Measurements from ENCODE around the gene FBXL2. TPM values are rescaled to one million over a fixed set of nuclear protein-coding genes. Genes with fewer than 3 reads are reported as not detected.
A peak's percentile ranks its signal among the peaks of the same experiment; 100 is the strongest.

The FBXL2 gene
- total and polyA plus RNA-seq, 2 of the 4 experiments (the other 2 are of a cell fraction), result 15.8 to 21.0 TPM

- no peak overlapping the region for H3K27ac ChIP-seq (ENCODE audit: insufficient read depth, low read length)
- ChIA-PET POLR2A (ENCODE audit: unreplicated experiment) (no interaction called here), CTCF (no interaction called here)
- H2BK15ac ChIP-seq (ENCODE audit: low read depth, low read length), result no peak overlapping the region
- no TSS peak for BruUV-seq (replicated peaks)
- H3K27me3 ChIP-seq (ENCODE audit: control insufficient read depth, insufficient read depth, low read length), result peaks cover 17% of the 10 kb centered on the region
- H3K56ac ChIP-seq (ENCODE audit: extremely low read depth, insufficient read depth, low read length), result no peak overlapping the region
- no peak overlapping the region for H3K23ac ChIP-seq (ENCODE audit: low read depth, low read length)
- no peak overlapping the region for H4K5ac ChIP-seq (ENCODE audit: low read depth, low read length)
- H2BK120ac ChIP-seq (ENCODE audit: low read depth, low read length), result no peak overlapping the region
- WGBS, 2 experiments (ENCODE audit: extremely low coverage in 2 of 2, insufficient read length in 1 of 2), result no CpG with 5 or more reads among the region's 2 CpGs
- H4K8ac ChIP-seq (ENCODE audit: low read depth in 2 of 2, low read length in 2 of 2), result no peak overlapping the region
- no peak overlapping the region for H2BK5ac ChIP-seq (ENCODE audit: low read depth, low read length, poor library complexity, severe bottlenecking)
- H3K9me1 ChIP-seq (ENCODE audit: insufficient read depth, low read length), result no peaks in the 10 kb centered on the region
- H2AK9ac ChIP-seq (replicated peaks; ENCODE audit: low read depth, low read length, poor library complexity), result no peak overlapping the region
- no peak overlapping the region for H3K9ac ChIP-seq (ENCODE audit: low read depth, low read length)
- H3K4me1 ChIP-seq (ENCODE audit: control insufficient read depth, insufficient read depth, low read length), result no peaks in the 10 kb centered on the region
- no peak overlapping the region for H4K91ac ChIP-seq (ENCODE audit: insufficient read depth, low read depth, low read length)
- in situ Hi-C loops (cut with MboI; ENCODE audit: low sequenced_read_pairs) (no loop called here), intact Hi-C loops (cut with micrococcal nuclease) (no loop called here), dilution Hi-C loops (cut with HindIII; ENCODE audit: low sequenced_read_pairs, unreplicated experiment) (no loop called here)
- no peaks in the 10 kb centered on the region for H3K36me3 ChIP-seq (ENCODE audit: control insufficient read depth, insufficient read depth, low read length)
- H2AFZ ChIP-seq (replicated peaks; ENCODE audit: low read length, poor library complexity), result no peak overlapping the region
- H3K9me3 ChIP-seq (ENCODE audit: control insufficient read depth, insufficient read depth, low read length), result peaks cover 2% of the 10 kb centered on the region; the same call in 1 of the 2 replicates
- no peak overlapping the region for H3K4me2 ChIP-seq (ENCODE audit: low read depth, low read length)
- TF ChIP-seq NFE2L2 (IDR thresholded peaks at IDR 0.05; ENCODE audit: low read depth, low read length) (no peak), MXI1 (IDR thresholded peaks at IDR 0.05; ENCODE audit: borderline replicate concordance, low read depth, low read length) (no peak), CTCF (conservative IDR thresholded peaks at IDR 0.05; ENCODE audit: low read depth, low read length) (no peak), RFX5 (IDR thresholded peaks at IDR 0.05; ENCODE audit: low read depth, low read length) (no peak), RAD21 (IDR thresholded peaks at IDR 0.05; ENCODE audit: low read length) (no peak), MAZ (IDR thresholded peaks at IDR 0.05; ENCODE audit: borderline replicate concordance, low read depth, low read length) (no peak), SMC3 (IDR thresholded peaks at IDR 0.05; ENCODE audit: low read depth, low read length) (no peak)
- TF ChIP-seq, protein P1, sequence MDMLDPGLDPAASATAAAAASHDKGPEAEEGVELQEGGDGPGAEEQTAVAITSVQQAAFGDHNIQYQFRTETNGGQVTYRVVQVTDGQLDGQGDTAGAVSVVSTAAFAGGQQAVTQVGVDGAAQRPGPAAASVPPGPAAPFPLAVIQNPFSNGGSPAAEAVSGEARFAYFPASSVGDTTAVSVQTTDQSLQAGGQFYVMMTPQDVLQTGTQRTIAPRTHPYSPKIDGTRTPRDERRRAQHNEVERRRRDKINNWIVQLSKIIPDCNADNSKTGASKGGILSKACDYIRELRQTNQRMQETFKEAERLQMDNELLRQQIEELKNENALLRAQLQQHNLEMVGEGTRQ (IDR thresholded peaks at IDR 0.05; ENCODE audit: low read depth, low read length), result no peak
- peak; percentile 35; the same call in 1 of the 2 replicates for ATAC-seq (ENCODE audit: low read depth)
- no peak overlapping the region for H3K14ac ChIP-seq (replicated peaks; ENCODE audit: low read depth, low read length)
- no peaks in the 10 kb centered on the region for H3K79me1 ChIP-seq (ENCODE audit: low read depth in 1 of 2, low read length in 2 of 2)
- no peak overlapping the region for H3K18ac ChIP-seq (ENCODE audit: low read depth, low read length)
- no peak overlapping the region for H2AK5ac ChIP-seq (ENCODE audit: low read depth, low read length)
- H3K4ac ChIP-seq (ENCODE audit: low read depth, low read length), result no peak overlapping the region
- H4K20me1 ChIP-seq (ENCODE audit: insufficient read depth, low read length), result no peaks in the 10 kb centered on the region
- H2BK20ac ChIP-seq (ENCODE audit: low read depth, low read length), result no peak overlapping the region
- no peak for DNase-seq
- H3K4me3 ChIP-seq (ENCODE audit: insufficient read depth, low read depth, low read length), result no peak overlapping the region
Observed at GRCh38 chr3:33236005-33236404, 41.2 kb upstream of the FBXL2 start.
